GM12873 (cell line): Measurements from ENCODE around the gene CNTF.

Experiments used
- TF ChIP-seq, protein P1 (sequence below): IDR thresholded peaks from 2 replicates; pipeline ENCODE4 v1.5.1; 2012; ENCODE audit warnings: low read depth, mild to moderate bottlenecking, moderate library complexity, low read length, control low read depth; ENCODE audit not compliant: insufficient read depth; ENCODE audit errors: missing control alignments

CNTF gene

DNA sequence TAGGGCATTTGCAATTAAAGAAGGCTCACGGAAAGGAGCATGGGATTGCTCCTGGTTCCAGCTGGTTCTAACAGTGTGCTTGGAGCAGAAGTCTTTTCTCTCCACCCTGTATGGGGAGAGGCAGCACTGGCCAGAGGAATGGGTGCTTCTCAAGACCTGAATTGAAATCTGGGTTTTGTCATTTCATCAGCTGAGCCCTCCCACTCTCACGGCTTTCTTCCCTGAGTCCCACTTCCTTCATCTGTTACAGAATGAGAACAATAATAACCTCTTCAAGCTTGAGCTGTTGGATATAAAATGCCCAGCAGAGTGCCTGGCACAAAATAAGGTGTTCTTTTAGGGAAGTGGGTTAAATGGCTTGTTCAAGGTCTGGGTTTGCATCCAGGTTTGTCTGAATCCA is 17.2 kb downstream of the CNTF start:
- TF ChIP-seq, protein P1, sequence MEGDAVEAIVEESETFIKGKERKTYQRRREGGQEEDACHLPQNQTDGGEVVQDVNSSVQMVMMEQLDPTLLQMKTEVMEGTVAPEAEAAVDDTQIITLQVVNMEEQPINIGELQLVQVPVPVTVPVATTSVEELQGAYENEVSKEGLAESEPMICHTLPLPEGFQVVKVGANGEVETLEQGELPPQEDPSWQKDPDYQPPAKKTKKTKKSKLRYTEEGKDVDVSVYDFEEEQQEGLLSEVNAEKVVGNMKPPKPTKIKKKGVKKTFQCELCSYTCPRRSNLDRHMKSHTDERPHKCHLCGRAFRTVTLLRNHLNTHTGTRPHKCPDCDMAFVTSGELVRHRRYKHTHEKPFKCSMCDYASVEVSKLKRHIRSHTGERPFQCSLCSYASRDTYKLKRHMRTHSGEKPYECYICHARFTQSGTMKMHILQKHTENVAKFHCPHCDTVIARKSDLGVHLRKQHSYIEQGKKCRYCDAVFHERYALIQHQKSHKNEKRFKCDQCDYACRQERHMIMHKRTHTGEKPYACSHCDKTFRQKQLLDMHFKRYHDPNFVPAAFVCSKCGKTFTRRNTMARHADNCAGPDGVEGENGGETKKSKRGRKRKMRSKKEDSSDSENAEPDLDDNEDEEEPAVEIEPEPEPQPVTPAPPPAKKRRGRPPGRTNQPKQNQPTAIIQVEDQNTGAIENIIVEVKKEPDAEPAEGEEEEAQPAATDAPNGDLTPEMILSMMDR, result no peak

DNA sequence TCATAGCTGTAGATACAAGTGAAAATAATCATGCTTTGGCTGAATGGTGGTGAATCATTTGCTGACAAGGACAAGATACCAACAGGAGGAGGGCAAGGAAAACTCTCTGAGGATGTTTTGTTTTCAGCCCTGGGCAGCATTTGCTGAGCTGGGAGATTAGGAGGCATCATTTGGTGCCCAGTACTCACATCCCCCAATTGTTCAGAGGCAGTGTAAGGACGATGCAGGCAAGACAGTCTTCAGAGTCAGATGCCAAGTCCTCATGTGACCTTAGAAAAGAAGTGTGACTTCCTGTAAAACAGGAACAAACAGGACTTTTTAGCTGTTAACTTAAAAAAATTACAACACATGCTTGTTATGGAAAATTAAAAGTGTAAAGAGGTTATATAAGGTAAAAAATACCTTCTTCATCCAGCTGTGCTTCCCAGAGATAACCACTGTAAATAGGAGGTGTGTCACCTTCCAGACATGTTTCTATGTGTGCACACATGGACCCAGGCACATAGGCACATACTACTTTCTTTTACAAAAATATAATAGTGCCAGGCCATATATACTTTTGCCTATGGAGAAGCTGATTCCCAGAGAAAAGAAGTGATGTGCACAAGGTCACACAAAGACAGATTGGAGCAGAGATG is 18.0 kb downstream of the CNTF start:
- TF ChIP-seq, protein P1, result no peak

DNA sequence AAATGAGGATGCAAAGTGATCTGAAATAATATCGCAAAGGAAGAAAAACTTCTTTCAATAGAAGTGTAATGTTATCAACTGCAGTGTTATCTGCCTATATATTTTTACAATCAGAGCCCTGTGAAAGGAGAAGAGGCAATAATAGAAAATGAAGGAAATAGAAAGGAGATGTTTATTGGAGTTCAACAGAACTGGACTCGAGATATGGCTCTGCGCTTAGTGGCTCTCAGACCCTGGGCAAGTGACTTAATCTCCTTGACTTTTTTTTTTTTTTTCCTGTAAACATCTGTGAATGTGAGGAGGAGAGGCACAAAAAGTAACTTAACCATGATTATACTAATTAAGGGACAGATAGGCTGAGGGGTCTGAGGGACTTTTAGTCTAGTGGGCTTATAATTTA is 18.9 kb downstream of the CNTF start:
- TF ChIP-seq, protein P1, result no peak

DNA sequence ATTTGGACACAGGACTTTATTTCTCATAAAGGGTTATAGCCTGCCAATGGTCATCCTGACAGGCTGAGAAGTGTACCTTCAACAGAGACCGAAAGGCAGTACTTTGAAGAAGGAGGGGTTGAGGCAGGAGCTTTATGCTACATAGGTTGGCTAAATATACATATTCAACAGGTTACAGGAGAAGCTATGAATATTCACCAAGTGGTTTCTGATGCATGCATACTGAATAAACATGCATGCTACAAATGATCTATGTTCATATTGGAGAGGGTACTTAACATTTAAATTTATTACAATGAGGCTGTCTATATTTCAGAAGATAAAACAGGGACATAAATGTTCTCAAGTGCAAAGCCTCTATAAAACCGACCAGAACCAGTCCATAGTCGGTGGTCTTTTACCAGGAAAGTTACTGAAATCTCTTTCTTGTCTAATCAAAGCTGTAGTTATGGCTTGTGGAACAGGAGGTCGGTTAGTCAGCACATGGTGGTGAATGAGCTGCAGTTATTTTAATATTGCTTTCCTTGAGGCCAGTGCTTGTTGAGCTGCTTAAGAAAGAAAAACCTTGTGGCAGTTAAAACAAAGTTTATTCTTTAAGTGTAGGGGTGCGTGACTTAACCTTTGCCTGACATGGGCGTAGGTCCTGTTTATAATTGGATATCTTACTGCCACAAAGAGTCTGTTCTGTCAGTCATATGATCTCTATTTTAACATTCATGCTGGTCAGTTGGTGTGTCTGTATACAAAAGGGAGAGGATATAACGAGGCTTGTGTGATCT is 19.5 kb downstream of the CNTF start:
- TF ChIP-seq, protein P1, result no peak

DNA sequence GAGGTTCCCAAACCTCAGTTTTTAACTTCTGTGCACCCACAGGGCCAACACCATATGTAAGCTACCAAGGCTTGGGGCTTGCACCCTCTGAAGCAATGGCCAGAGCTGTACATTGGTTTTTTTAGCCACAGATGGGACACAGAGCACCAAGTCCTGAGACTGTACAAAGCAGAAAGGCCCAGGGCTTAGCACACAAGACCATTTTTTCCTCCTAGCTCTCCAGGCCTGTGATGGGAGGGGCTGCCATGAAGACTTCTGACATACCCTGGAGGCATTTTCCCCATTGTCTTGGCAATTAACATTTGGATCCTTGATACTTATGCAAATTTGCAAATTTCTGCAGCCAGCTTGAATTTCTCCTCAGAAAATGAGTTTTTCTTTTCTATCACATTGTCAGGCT is 23.4 kb downstream of the CNTF start:
- TF ChIP-seq, protein P1, result no peak

DNA sequence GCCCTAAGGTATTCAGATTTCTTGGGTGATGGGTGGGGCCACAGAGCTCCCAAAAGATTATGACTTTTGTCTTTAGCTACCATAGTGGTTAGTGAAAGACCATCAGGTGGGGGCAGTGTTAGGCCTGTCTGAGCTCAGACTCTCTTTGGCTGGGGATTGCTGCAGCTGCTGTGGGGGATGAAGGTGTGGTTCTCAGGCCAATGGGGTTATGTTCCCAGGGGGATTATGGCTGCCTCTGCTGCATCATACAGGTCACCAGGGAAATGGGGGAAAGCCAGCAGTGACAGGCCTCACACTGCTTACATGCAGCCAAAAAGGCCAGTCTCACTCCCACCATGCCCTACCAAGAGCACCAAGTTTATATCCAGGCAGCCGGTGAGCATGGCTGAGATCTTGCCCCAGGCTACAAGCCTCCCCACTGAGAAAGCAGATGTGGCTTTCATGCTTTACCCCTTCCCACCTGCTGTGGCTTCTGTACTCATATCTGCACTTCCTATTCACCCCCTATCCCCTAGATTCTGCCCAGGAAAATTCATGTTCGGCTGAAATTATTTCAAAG is 24.8 kb downstream of the CNTF start:
- TF ChIP-seq, protein P1, result peak; percentile 24

DNA sequence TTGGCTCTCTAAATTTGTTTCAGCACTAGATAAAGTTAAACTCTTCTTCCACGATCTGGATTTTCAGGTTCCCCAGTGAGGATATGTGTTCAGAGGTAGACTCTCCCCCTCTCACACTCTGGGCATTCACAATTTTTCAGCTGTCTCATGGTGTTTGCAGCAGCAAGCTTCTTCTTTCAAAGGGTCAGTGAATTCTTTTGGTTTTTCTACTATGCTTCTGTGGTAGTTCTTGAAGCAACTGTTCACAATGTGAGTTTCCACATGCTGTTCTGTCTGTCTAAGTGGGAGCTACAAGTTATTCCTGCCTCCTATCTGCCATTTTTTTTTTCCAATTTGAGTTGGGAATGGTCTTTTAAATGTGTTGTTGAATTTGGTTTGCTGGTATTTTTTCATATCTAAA is 25.4 kb downstream of the CNTF start:
- TF ChIP-seq, protein P1, result no peak
